ENCODE measurements around the gene MEIS2. TPM values are rescaled to one million over a fixed set of nuclear protein-coding genes. Genes with fewer than 3 reads are reported as not detected.

Gene MEIS2
- total RNA-seq, 2 experiments from 2014 or later: not detected

- CTCF ChIA-PET: no interaction called here
- no peak overlapping the region for H3K27ac Mint-ChIP-seq
These were observed 127.6 kb downstream of the MEIS2 start for GRCh38 chr15:36972704-36973103.

GRCh38 chr15:36970522-36970921, 129.8 kb downstream of the MEIS2 start:
- H3K27ac Mint-ChIP-seq: no peak overlapping the region
- CTCF ChIA-PET: no interaction called here
- Histone ChIP-seq H3K9me3 (ENCODE audit: control insufficient read depth in 1 of 2, insufficient read depth in 1 of 2, low read length in 2 of 2) (peaks cover 0 to 4% of the 10 kb centered on the region in 2 experiments), H3K27ac (ENCODE audit: low read depth in 1 of 2, low read length in 2 of 2) (no peak overlapping the region), H3K4me1 (ENCODE audit: insufficient read depth, low read length) (no peaks in the 10 kb centered on the region), H3K36me3 (ENCODE audit: insufficient read depth, low read length) (no peaks in the 10 kb centered on the region), H3K27me3 (ENCODE audit: control insufficient read depth in 1 of 2, insufficient read depth in 2 of 2, low read length in 2 of 2) (no peaks in the 10 kb centered on the region), H3K4me3 (ENCODE audit: low read length) (no peak overlapping the region)
- no peak for TF ChIP-seq CTCF (IDR thresholded peaks at IDR 0.05)
- no peaks in the 10 kb centered on the region for H3K4me1 Mint-ChIP-seq (ENCODE audit: low read depth)
- no peaks in the 10 kb centered on the region for H3K9me3 Mint-ChIP-seq
- no peak for ATAC-seq (ENCODE audit: poor library complexity)
- POLR2A ChIA-PET: no interaction called here
- H3K4me3 Mint-ChIP-seq: no peak overlapping the region
- no peak for DNase-seq
- no peaks in the 10 kb centered on the region for H3K36me3 Mint-ChIP-seq (ENCODE audit: low read depth)
- intact Hi-C loops (cut with DNase I, micrococcal nuclease): no loop called here
- H3K27me3 Mint-ChIP-seq: no peaks in the 10 kb centered on the region

More at GRCh38 chr15:36972704-36973103, 127.6 kb downstream of the MEIS2 start:
- H3K9me3 ChIP-seq (ENCODE audit: control insufficient read depth in 1 of 2, insufficient read depth in 1 of 2, low read length in 2 of 2): peaks cover 0 to 4% of the 10 kb centered on the region in 2 experiments
- Mint-ChIP-seq H3K4me3 (no peak overlapping the region), H3K36me3 (ENCODE audit: low read depth) (no peaks in the 10 kb centered on the region), H3K27me3 (no peaks in the 10 kb centered on the region), H3K9me3 (no peaks in the 10 kb centered on the region), H3K4me1 (ENCODE audit: low read depth) (no peaks in the 10 kb centered on the region)
- POLR2A ChIA-PET: no interaction called here
- no peak for DNase-seq
- H3K36me3 ChIP-seq (ENCODE audit: insufficient read depth, low read length): no peaks in the 10 kb centered on the region
- H3K27me3 ChIP-seq (ENCODE audit: control insufficient read depth in 1 of 2, insufficient read depth in 2 of 2, low read length in 2 of 2): no peaks in the 10 kb centered on the region
- H3K27ac ChIP-seq (ENCODE audit: low read depth in 1 of 2, low read length in 2 of 2): no peak overlapping the region
- no peak overlapping the region for H3K4me3 ChIP-seq (ENCODE audit: low read length)
- ATAC-seq (ENCODE audit: poor library complexity): no peak
- intact Hi-C loops (cut with DNase I, micrococcal nuclease): no loop called here
- H3K4me1 ChIP-seq (ENCODE audit: insufficient read depth, low read length): no peaks in the 10 kb centered on the region
- no peak for TF ChIP-seq CTCF (IDR thresholded peaks at IDR 0.05)

- Histone ChIP-seq H3K27me3 (ENCODE audit: control insufficient read depth in 1 of 2, insufficient read depth in 2 of 2, low read length in 2 of 2) (no peaks in the 10 kb centered on the region), H3K4me3 (ENCODE audit: low read length) (no peak overlapping the region), H3K4me1 (ENCODE audit: insufficient read depth, low read length) (no peaks in the 10 kb centered on the region), H3K9me3 (ENCODE audit: control insufficient read depth in 1 of 2, insufficient read depth in 1 of 2, low read length in 2 of 2) (peaks cover 0 to 4% of the 10 kb centered on the region in 2 experiments), H3K36me3 (ENCODE audit: insufficient read depth, low read length) (no peaks in the 10 kb centered on the region), H3K27ac (ENCODE audit: low read depth in 1 of 2, low read length in 2 of 2) (no peak overlapping the region)
- Mint-ChIP-seq H3K4me1 (ENCODE audit: low read depth) (no peaks in the 10 kb centered on the region), H3K9me3 (no peaks in the 10 kb centered on the region), H3K4me3 (no peak overlapping the region), H3K27me3 (no peaks in the 10 kb centered on the region), H3K36me3 (ENCODE audit: low read depth) (no peaks in the 10 kb centered on the region), H3K27ac (no peak overlapping the region)
- TF ChIP-seq CTCF (IDR thresholded peaks at IDR 0.05): no peak
- POLR2A ChIA-PET: no interaction called here
- intact Hi-C loops (cut with DNase I, micrococcal nuclease): no loop called here
- ATAC-seq (ENCODE audit: poor library complexity): no peak
- CTCF ChIA-PET: no interaction called here
- DNase-seq: no peak
These were observed 132.4 kb downstream of the MEIS2 start for GRCh38 chr15:36967929-36968328.
